Limb (tissue), 2 donors: ENCODE results near the gene SCAF8.
A peak's percentile ranks its signal among the peaks of the same experiment; 100 is the strongest.

Experiments
- DNase-seq, 2 donors: peaks; one replicate each; pipeline ENCODE4 v3.0.0-alpha.2; 2016; ENCODE audit errors: extremely low spot score in 2 of 2

Gene SCAF8

GRCh38 chr6:154829970-154830369 lies 96.8 kb downstream of the SCAF8 start:
- no peak for DNase-seq

- DNase-seq, result no peak
Observed at GRCh38 chr6:154830771-154831170, 97.6 kb downstream of the SCAF8 start.

- no peak for DNase-seq
Observed at GRCh38 chr6:154835307-154835706, 102.1 kb downstream of the SCAF8 start.

- no peak for DNase-seq
Observed at GRCh38 chr6:154839546-154839945, 106.3 kb downstream of the SCAF8 start.

- DNase-seq, result no peak
Observed at GRCh38 chr6:154840363-154840762, 107.1 kb downstream of the SCAF8 start.

- DNase-seq, result no peak
Observed at GRCh38 chr6:154841109-154841508, 107.9 kb downstream of the SCAF8 start.

GRCh38 chr6:154842833-154843232 lies 109.6 kb downstream of the SCAF8 start:
- DNase-seq, result no peak

- no peak for DNase-seq
Observed at GRCh38 chr6:154847318-154847717, 114.1 kb downstream of the SCAF8 start.

GRCh38 chr6:154848580-154848979 lies 115.4 kb downstream of the SCAF8 start:
- DNase-seq, result no peak

GRCh38 chr6:154849475-154849874 lies 116.3 kb downstream of the SCAF8 start:
- no peak for DNase-seq

- no peak for DNase-seq
Observed at GRCh38 chr6:154852687-154853086, 119.5 kb downstream of the SCAF8 start.

- no peak for DNase-seq
Observed at GRCh38 chr6:154857529-154857928, 124.3 kb downstream of the SCAF8 start.

- no peak for DNase-seq
Observed at GRCh38 chr6:154861825-154862224, 128.6 kb downstream of the SCAF8 start.

- no peak for DNase-seq
Observed at GRCh38 chr6:154862536-154862935, 129.3 kb downstream of the SCAF8 start.

GRCh38 chr6:154864066-154864430 lies 130.8 kb downstream of the SCAF8 start:
- DNase-seq, result no peak

- no peak for DNase-seq
Observed at GRCh38 chr6:154865291-154865690, 132.1 kb downstream of the SCAF8 start.

GRCh38 chr6:154868143-154868594 lies 135.0 kb downstream of the SCAF8 start:
- peak in 1 of 2 donors; percentile 64 for DNase-seq

GRCh38 chr6:154872542-154873114 lies 139.4 kb downstream of the SCAF8 start:
- DNase-seq, result no peak

GRCh38 chr6:154873546-154873945 lies 140.3 kb downstream of the SCAF8 start:
- no peak for DNase-seq

- DNase-seq, result no peak
Observed at GRCh38 chr6:154874773-154875592, 141.8 kb downstream of the SCAF8 start.

- no peak for DNase-seq
Observed at GRCh38 chr6:154876486-154877280, 143.5 kb downstream of the SCAF8 start.

GRCh38 chr6:154878871-154879491 lies 145.8 kb downstream of the SCAF8 start:
- DNase-seq, result no peak
